ENCODE data around the gene HADHB. TPM values are rescaled to one million over a fixed set of nuclear protein-coding genes. Genes with fewer than 3 reads are reported as not detected.

Gene HADHB
- total and polyA plus RNA-seq, 2 of the 13 experiments (the other 11 are each of a cell fraction or from before 2014, with no cell fraction given) = 112 to 238 TPM

DNA sequence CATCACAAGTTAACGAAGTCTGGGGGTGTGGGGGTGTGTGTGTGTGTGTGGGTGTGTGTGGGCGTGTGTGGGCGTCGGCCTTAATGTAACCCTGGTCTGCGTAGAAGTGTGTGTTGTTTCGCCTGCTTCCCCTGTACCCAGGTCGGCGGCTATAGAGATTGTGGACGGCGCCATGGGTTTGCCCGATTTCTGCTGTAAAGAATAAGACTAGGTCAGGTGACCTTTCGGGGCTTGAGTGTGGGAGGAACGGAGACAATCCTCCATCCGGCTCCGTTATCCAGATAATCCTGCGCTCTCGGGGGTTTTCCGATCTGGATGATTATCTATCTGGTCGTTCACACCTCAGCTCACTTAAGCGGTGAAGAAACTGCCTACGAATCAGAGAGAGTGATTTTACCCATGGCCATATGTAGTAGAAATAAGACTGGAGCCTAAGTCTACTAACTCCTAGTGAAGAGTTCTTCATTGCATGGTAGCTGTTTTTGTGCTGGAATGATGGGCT lies 543 bp downstream of the HADHB start (continued):
- TF ChIP-seq, protein P1, sequence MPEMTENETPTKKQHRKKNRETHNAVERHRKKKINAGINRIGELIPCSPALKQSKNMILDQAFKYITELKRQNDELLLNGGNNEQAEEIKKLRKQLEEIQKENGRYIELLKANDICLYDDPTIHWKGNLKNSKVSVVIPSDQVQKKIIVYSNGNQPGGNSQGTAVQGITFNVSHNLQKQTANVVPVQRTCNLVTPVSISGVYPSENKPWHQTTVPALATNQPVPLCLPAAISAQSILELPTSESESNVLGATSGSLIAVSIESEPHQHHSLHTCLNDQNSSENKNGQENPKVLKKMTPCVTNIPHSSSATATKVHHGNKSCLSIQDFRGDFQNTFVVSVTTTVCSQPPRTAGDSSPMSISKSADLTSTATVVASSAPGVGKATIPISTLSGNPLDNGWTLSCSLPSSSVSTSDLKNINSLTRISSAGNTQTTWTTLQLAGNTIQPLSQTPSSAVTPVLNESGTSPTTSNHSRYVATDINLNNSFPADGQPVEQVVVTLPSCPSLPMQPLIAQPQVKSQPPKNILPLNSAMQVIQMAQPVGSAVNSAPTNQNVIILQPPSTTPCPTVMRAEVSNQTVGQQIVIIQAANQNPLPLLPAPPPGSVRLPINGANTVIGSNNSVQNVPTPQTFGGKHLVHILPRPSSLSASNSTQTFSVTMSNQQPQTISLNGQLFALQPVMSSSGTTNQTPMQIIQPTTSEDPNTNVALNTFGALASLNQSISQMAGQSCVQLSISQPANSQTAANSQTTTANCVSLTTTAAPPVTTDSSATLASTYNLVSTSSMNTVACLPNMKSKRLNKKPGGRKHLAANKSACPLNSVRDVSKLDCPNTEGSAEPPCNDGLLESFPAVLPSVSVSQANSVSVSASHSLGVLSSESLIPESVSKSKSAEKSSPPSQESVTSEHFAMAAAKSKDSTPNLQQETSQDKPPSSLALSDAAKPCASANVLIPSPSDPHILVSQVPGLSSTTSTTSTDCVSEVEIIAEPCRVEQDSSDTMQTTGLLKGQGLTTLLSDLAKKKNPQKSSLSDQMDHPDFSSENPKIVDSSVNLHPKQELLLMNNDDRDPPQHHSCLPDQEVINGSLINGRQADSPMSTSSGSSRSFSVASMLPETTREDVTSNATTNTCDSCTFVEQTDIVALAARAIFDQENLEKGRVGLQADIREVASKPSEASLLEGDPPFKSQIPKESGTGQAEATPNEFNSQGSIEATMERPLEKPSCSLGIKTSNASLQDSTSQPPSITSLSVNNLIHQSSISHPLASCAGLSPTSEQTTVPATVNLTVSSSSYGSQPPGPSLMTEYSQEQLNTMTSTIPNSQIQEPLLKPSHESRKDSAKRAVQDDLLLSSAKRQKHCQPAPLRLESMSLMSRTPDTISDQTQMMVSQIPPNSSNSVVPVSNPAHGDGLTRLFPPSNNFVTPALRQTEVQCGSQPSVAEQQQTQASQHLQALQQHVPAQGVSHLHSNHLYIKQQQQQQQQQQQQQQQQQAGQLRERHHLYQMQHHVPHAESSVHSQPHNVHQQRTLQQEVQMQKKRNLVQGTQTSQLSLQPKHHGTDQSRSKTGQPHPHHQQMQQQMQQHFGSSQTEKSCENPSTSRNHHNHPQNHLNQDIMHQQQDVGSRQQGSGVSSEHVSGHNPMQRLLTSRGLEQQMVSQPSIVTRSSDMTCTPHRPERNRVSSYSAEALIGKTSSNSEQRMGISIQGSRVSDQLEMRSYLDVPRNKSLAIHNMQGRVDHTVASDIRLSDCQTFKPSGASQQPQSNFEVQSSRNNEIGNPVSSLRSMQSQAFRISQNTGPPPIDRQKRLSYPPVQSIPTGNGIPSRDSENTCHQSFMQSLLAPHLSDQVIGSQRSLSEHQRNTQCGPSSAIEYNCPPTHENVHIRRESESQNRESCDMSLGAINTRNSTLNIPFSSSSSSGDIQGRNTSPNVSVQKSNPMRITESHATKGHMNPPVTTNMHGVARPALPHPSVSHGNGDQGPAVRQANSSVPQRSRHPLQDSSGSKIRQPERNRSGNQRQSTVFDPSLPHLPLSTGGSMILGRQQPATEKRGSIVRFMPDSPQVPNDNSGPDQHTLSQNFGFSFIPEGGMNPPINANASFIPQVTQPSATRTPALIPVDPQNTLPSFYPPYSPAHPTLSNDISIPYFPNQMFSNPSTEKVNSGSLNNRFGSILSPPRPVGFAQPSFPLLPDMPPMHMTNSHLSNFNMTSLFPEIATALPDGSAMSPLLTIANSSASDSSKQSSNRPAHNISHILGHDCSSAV (CRISPR knock-in tag; IDR thresholded peaks at IDR 0.05; ENCODE audit: borderline replicate concordance) = 0 out of 2 replicates have a peak, but pooled peaks have one; percentile 22
- TF ChIP-seq, protein P2, sequence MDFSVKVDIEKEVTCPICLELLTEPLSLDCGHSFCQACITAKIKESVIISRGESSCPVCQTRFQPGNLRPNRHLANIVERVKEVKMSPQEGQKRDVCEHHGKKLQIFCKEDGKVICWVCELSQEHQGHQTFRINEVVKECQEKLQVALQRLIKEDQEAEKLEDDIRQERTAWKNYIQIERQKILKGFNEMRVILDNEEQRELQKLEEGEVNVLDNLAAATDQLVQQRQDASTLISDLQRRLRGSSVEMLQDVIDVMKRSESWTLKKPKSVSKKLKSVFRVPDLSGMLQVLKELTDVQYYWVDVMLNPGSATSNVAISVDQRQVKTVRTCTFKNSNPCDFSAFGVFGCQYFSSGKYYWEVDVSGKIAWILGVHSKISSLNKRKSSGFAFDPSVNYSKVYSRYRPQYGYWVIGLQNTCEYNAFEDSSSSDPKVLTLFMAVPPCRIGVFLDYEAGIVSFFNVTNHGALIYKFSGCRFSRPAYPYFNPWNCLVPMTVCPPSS (IDR thresholded peaks at IDR 0.05) = no peak
- TF ChIP-seq BRD4 (CRISPR knock-in tag; IDR thresholded peaks at IDR 0.05) = no peak
- TF ChIP-seq IKZF1 (IDR thresholded peaks at IDR 0.05) = no peak
- TF ChIP-seq ZFY (CRISPR knock-in tag; IDR thresholded peaks at IDR 0.05) = no peak
- TF ChIP-seq, protein P3, sequence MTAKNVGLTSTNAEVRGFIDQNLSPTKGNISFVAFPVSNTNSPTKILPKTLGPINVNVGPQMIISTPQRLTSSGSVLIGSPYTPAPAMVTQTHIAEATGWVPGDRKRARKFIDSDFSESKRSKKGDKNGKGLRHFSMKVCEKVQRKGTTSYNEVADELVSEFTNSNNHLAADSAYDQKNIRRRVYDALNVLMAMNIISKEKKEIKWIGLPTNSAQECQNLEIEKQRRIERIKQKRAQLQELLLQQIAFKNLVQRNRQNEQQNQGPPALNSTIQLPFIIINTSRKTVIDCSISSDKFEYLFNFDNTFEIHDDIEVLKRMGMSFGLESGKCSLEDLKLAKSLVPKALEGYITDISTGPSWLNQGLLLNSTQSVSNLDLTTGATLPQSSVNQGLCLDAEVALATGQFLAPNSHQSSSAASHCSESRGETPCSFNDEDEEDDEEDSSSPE (CRISPR knock-in tag; IDR thresholded peaks at IDR 0.05) = no peak
- TF ChIP-seq, protein P4, sequence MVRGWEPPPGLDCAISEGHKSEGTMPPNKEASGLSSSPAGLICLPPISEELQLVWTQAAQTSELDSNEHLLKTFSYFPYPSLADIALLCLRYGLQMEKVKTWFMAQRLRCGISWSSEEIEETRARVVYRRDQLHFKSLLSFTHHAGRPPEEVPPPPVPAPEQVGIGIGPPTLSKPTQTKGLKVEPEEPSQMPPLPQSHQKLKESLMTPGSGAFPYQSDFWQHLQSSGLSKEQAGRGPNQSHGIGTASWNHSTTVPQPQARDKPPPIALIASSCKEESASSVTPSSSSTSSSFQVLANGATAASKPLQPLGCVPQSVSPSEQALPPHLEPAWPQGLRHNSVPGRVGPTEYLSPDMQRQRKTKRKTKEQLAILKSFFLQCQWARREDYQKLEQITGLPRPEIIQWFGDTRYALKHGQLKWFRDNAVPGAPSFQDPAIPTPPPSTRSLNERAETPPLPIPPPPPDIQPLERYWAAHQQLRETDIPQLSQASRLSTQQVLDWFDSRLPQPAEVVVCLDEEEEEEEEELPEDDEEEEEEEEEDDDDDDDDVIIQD (CRISPR knock-in tag; IDR thresholded peaks at IDR 0.05; ENCODE audit: low read depth) = no peak
- TF ChIP-seq, protein P5, sequence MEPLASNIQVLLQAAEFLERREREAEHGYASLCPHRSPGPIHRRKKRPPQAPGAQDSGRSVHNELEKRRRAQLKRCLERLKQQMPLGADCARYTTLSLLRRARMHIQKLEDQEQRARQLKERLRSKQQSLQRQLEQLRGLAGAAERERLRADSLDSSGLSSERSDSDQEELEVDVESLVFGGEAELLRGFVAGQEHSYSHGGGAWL (CRISPR knock-in tag; IDR thresholded peaks at IDR 0.05) = no peak
- no peak for TF ChIP-seq STAG1 (CRISPR knock-in tag; IDR thresholded peaks at IDR 0.05)
- TF ChIP-seq, protein P6, sequence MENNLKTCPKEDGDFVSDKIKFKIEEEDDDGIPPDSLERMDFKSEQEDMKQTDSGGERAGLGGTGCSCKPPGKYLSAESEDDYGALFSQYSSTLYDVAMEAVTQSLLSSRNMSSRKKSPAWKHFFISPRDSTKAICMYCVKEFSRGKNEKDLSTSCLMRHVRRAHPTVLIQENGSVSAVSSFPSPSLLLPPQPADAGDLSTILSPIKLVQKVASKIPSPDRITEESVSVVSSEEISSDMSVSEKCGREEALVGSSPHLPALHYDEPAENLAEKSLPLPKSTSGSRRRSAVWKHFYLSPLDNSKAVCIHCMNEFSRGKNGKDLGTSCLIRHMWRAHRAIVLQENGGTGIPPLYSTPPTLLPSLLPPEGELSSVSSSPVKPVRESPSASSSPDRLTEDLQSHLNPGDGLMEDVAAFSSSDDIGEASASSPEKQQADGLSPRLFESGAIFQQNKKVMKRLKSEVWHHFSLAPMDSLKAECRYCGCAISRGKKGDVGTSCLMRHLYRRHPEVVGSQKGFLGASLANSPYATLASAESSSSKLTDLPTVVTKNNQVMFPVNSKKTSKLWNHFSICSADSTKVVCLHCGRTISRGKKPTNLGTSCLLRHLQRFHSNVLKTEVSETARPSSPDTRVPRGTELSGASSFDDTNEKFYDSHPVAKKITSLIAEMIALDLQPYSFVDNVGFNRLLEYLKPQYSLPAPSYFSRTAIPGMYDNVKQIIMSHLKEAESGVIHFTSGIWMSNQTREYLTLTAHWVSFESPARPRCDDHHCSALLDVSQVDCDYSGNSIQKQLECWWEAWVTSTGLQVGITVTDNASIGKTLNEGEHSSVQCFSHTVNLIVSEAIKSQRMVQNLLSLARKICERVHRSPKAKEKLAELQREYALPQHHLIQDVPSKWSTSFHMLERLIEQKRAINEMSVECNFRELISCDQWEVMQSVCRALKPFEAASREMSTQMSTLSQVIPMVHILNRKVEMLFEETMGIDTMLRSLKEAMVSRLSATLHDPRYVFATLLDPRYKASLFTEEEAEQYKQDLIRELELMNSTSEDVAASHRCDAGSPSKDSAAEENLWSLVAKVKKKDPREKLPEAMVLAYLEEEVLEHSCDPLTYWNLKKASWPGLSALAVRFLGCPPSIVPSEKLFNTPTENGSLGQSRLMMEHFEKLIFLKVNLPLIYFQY (CRISPR knock-in tag; IDR thresholded peaks at IDR 0.05; ENCODE audit: borderline replicate concordance) = no peak
- TF ChIP-seq ZNF75D (CRISPR knock-in tag; IDR thresholded peaks at IDR 0.05; ENCODE audit: borderline replicate concordance) = no peak
- peak; percentile 51 for TF ChIP-seq IKZF4 (CRISPR knock-in tag; IDR thresholded peaks at IDR 0.05; ENCODE audit: borderline replicate concordance, low read depth, not compliant biosample characterization)
- TF ChIP-seq RFX3 (CRISPR knock-in tag; IDR thresholded peaks at IDR 0.05) = peak; percentile 20; the same call in 1 of the 2 replicates
